ENCODE measurements around the gene PANK1.
"Not testable (repeated sequence)": the region's sequence is repeated elsewhere in the genome, so short reads cannot be mapped to it uniquely, and the experiment has no call there.

Gene PANK1

GRCh38 chr10:89651916-89652573 is 7.0 kb upstream of the PANK1 start:
- DNase-seq, result no peak

- no peak for DNase-seq
Observed at GRCh38 chr10:89651205-89651915, 6.3 kb upstream of the PANK1 start.

- DNase-seq, result no peak
Observed at GRCh38 chr10:89649051-89649450, 4.0 kb upstream of the PANK1 start.

GRCh38 chr10:89648074-89648473 is 3.0 kb upstream of the PANK1 start:
- DNase-seq, result no peak

GRCh38 chr10:89646889-89647657 is 2.0 kb upstream of the PANK1 start:
- no peak for DNase-seq

GRCh38 chr10:89645742-89646172 is 715 bp upstream of the PANK1 start:
- no peak for DNase-seq

- DNase-seq, result no peak
Observed at GRCh38 chr10:89644691-89644966, 413 bp downstream of the PANK1 start.

- peak; percentile 46 for DNase-seq
Observed at GRCh38 chr10:89643812-89644690, 991 bp downstream of the PANK1 start.

- DNase-seq, result no peak
Observed at GRCh38 chr10:89643431-89643811, 1.6 kb downstream of the PANK1 start.

GRCh38 chr10:89642193-89642592 is 2.8 kb downstream of the PANK1 start:
- DNase-seq, result no peak

GRCh38 chr10:89640241-89640640 is 4.8 kb downstream of the PANK1 start:
- DNase-seq, result no peak

- no peak for DNase-seq
Observed at GRCh38 chr10:89639326-89639725, 5.7 kb downstream of the PANK1 start.

- no peak for DNase-seq
Observed at GRCh38 chr10:89637113-89637512, 7.9 kb downstream of the PANK1 start.

- no peak for DNase-seq
Observed at GRCh38 chr10:89634637-89635036, 10.4 kb downstream of the PANK1 start.

- no peak for DNase-seq
Observed at GRCh38 chr10:89633484-89633883, 11.6 kb downstream of the PANK1 start.

- DNase-seq, result no peak
Observed at GRCh38 chr10:89632824-89633223, 12.2 kb downstream of the PANK1 start.

GRCh38 chr10:89627830-89628229 is 17.2 kb downstream of the PANK1 start:
- no peak for DNase-seq

GRCh38 chr10:89625041-89625765 is 19.8 kb downstream of the PANK1 start:
- no peak for DNase-seq

- DNase-seq, result no peak
Observed at GRCh38 chr10:89624020-89624419, 21.0 kb downstream of the PANK1 start.

GRCh38 chr10:89622151-89622550 is 22.9 kb downstream of the PANK1 start:
- no peak for DNase-seq

GRCh38 chr10:89621438-89621837 is 23.6 kb downstream of the PANK1 start:
- DNase-seq, result no peak

GRCh38 chr10:89620296-89620695 is 24.7 kb downstream of the PANK1 start:
- DNase-seq, result not testable (repeated sequence)
